Measurements from ENCODE around the gene MAF. TPM values are rescaled to one million over a fixed set of nuclear protein-coding genes. Genes with fewer than 3 reads are reported as not detected.
A peak's percentile ranks its signal among the peaks of the same experiment; 100 is the strongest.

Gene MAF
- total and polyA plus RNA-seq, 2 experiments from 2014 or later: 0.91 to 2.5 TPM

- H3K4me1 ChIP-seq (ENCODE audit: insufficient read depth): peaks cover 6% of the 10 kb centered on the region; the same call in 1 of the 2 replicates
- H2AFZ ChIP-seq: 0 out of 2 replicates have a peak overlapping the region, but pooled peaks have one; percentile 38
- ATAC-seq (no peak), DNase-seq (ENCODE audit: low spot score) (no peak)
- Mint-ChIP-seq H3K4me3 (no peak overlapping the region), H3K36me3 (ENCODE audit: low read depth) (no peaks in the 10 kb centered on the region), H3K9me3 (no peaks in the 10 kb centered on the region), H3K27ac (no peak overlapping the region), H3K27me3 (ENCODE audit: insufficient read depth, low read depth, poor library complexity) (peaks cover 2% of the 10 kb centered on the region), H3K4me1 (peaks cover 20% of the 10 kb centered on the region)
- H4K20me1 ChIP-seq (replicated peaks; ENCODE audit: insufficient read depth): no peaks in the 10 kb centered on the region
- no peak overlapping the region for H3K4me2 ChIP-seq
- H3K27ac ChIP-seq (ENCODE audit: low read depth): no peak overlapping the region
- H3K27me3 ChIP-seq (ENCODE audit: insufficient read depth): no peaks in the 10 kb centered on the region
- H3K9me2 ChIP-seq (ENCODE audit: insufficient read depth): peaks cover 2% of the 10 kb centered on the region; the same call in 1 of the 2 replicates
- no peaks in the 10 kb centered on the region for H3K79me2 ChIP-seq (replicated peaks; ENCODE audit: insufficient read depth)
- TF ChIP-seq EZH2phosphoT487 (IDR thresholded peaks at IDR 0.05; ENCODE audit: unreplicated experiment): no peak
- no peak for TF ChIP-seq EZH2 (IDR thresholded peaks at IDR 0.05; ENCODE audit: low read depth, unreplicated experiment)
- no peak for TF ChIP-seq ZNF114 (CRISPR knock-in tag; IDR thresholded peaks at IDR 0.05)
- TF ChIP-seq, protein P1, sequence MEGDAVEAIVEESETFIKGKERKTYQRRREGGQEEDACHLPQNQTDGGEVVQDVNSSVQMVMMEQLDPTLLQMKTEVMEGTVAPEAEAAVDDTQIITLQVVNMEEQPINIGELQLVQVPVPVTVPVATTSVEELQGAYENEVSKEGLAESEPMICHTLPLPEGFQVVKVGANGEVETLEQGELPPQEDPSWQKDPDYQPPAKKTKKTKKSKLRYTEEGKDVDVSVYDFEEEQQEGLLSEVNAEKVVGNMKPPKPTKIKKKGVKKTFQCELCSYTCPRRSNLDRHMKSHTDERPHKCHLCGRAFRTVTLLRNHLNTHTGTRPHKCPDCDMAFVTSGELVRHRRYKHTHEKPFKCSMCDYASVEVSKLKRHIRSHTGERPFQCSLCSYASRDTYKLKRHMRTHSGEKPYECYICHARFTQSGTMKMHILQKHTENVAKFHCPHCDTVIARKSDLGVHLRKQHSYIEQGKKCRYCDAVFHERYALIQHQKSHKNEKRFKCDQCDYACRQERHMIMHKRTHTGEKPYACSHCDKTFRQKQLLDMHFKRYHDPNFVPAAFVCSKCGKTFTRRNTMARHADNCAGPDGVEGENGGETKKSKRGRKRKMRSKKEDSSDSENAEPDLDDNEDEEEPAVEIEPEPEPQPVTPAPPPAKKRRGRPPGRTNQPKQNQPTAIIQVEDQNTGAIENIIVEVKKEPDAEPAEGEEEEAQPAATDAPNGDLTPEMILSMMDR (conservative IDR thresholded peaks at IDR 0.05; ENCODE audit: low read depth in 2 of 2): no peak
- no peak for TF ChIP-seq STAT1 (IDR thresholded peaks at IDR 0.05; ENCODE audit: unreplicated experiment)
- TF ChIP-seq JUNB (IDR thresholded peaks at IDR 0.05; ENCODE audit: unreplicated experiment): no peak
- no peak for TF ChIP-seq REST (IDR thresholded peaks at IDR 0.05; ENCODE audit: unreplicated experiment)
- TF ChIP-seq, protein P2, sequence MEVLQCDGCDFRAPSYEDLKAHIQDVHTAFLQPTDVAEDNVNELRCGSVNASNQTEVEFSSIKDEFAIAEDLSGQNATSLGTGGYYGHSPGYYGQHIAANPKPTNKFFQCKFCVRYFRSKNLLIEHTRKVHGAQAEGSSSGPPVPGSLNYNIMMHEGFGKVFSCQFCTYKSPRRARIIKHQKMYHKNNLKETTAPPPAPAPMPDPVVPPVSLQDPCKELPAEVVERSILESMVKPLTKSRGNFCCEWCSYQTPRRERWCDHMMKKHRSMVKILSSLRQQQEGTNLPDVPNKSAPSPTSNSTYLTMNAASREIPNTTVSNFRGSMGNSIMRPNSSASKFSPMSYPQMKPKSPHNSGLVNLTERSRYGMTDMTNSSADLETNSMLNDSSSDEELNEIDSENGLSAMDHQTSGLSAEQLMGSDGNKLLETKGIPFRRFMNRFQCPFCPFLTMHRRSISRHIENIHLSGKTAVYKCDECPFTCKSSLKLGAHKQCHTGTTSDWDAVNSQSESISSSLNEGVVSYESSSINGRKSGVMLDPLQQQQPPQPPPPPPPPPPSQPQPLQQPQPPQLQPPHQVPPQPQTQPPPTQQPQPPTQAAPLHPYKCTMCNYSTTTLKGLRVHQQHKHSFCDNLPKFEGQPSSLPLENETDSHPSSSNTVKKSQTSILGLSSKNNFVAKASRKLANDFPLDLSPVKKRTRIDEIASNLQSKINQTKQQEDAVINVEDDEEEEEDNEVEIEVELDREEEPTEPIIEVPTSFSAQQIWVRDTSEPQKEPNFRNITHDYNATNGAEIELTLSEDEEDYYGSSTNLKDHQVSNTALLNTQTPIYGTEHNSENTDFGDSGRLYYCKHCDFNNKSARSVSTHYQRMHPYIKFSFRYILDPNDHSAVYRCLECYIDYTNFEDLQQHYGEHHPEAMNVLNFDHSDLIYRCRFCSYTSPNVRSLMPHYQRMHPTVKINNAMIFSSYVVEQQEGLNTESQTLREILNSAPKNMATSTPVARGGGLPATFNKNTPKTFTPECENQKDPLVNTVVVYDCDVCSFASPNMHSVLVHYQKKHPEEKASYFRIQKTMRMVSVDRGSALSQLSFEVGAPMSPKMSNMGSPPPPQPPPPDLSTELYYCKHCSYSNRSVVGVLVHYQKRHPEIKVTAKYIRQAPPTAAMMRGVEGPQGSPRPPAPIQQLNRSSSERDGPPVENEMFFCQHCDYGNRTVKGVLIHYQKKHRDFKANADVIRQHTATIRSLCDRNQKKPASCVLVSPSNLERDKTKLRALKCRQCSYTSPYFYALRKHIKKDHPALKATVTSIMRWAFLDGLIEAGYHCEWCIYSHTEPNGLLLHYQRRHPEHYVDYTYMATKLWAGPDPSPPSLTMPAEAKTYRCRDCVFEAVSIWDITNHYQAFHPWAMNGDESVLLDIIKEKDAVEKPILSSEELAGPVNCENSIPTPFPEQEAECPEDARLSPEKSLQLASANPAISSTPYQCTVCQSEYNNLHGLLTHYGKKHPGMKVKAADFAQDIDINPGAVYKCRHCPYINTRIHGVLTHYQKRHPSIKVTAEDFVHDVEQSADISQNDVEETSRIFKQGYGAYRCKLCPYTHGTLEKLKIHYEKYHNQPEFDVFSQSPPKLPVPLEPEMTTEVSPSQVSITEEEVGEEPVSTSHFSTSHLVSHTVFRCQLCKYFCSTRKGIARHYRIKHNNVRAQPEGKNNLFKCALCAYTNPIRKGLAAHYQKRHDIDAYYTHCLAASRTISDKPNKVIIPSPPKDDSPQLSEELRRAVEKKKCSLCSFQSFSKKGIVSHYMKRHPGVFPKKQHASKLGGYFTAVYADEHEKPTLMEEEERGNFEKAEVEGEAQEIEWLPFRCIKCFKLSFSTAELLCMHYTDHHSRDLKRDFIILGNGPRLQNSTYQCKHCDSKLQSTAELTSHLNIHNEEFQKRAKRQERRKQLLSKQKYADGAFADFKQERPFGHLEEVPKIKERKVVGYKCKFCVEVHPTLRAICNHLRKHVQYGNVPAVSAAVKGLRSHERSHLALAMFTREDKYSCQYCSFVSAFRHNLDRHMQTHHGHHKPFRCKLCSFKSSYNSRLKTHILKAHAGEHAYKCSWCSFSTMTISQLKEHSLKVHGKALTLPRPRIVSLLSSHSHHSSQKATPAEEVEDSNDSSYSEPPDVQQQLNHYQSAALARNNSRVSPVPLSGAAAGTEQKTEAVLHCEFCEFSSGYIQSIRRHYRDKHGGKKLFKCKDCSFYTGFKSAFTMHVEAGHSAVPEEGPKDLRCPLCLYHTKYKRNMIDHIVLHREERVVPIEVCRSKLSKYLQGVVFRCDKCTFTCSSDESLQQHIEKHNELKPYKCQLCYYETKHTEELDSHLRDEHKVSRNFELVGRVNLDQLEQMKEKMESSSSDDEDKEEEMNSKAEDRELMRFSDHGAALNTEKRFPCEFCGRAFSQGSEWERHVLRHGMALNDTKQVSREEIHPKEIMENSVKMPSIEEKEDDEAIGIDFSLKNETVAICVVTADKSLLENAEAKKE (CRISPR knock-in tag; IDR thresholded peaks at IDR 0.05): no peak
- TF ChIP-seq NANOG (IDR thresholded peaks at IDR 0.05; ENCODE audit: borderline replicate concordance): no peak
- TF ChIP-seq POLR2AphosphoS5 (IDR thresholded peaks at IDR 0.05; ENCODE audit: low read depth): no peak
- TF ChIP-seq ZNF331 (CRISPR knock-in tag; IDR thresholded peaks at IDR 0.05; ENCODE audit: low read depth): no peak
- no peak for TF ChIP-seq ETS1 (IDR thresholded peaks at IDR 0.05)
- TF ChIP-seq CREB1 (CRISPR knock-in tag; IDR thresholded peaks at IDR 0.05; ENCODE audit: low read depth): no peak
- no peak overlapping the region for H3K4me3 ChIP-seq
- no peaks in the 10 kb centered on the region for H3K36me3 ChIP-seq (ENCODE audit: insufficient read depth)
- no peaks in the 10 kb centered on the region for H3F3A ChIP-seq (replicated peaks; ENCODE audit: low read depth)
Measured at GRCh38 chr16:79564671-79565107, 35.8 kb downstream of the MAF start.

Data from GM23338 (cell line).